Left forelimb (tissue), 1 donor: ENCODE data around the gene CPA3.

ENCODE experiments used
- DNase-seq: peaks from one replicate; pipeline ENCODE4 v3.0.0-alpha.2; 2018; ENCODE audit warnings: low spot score

Gene CPA3, protein sequence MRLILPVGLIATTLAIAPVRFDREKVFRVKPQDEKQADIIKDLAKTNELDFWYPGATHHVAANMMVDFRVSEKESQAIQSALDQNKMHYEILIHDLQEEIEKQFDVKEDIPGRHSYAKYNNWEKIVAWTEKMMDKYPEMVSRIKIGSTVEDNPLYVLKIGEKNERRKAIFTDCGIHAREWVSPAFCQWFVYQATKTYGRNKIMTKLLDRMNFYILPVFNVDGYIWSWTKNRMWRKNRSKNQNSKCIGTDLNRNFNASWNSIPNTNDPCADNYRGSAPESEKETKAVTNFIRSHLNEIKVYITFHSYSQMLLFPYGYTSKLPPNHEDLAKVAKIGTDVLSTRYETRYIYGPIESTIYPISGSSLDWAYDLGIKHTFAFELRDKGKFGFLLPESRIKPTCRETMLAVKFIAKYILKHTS

DNA sequence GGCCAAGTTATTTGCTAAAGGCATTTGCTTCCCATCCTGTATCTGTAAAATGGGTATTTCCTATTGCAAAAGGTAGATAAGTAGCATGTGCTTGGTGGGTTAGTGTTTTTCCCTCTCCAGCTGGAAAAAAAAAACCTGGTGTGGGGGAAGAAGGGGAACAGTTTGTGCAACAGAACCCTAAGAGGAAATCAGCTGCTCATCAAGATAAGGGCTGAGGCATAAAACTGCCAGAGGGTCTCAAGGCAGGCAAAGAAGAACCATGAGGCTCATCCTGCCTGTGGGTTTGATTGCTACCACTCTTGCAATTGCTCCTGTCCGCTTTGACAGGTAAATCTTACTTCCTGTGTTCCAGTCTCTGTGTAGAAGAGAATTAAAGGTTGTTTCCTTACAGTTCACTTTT lies at the start of gene CPA3:
Gene CPA3 (plus strand): TSS at position 248 of the 400 bp plus-strand sequence. CDS start 12 bp downstream, at position 260.
- DNase-seq = no peak

DNA sequence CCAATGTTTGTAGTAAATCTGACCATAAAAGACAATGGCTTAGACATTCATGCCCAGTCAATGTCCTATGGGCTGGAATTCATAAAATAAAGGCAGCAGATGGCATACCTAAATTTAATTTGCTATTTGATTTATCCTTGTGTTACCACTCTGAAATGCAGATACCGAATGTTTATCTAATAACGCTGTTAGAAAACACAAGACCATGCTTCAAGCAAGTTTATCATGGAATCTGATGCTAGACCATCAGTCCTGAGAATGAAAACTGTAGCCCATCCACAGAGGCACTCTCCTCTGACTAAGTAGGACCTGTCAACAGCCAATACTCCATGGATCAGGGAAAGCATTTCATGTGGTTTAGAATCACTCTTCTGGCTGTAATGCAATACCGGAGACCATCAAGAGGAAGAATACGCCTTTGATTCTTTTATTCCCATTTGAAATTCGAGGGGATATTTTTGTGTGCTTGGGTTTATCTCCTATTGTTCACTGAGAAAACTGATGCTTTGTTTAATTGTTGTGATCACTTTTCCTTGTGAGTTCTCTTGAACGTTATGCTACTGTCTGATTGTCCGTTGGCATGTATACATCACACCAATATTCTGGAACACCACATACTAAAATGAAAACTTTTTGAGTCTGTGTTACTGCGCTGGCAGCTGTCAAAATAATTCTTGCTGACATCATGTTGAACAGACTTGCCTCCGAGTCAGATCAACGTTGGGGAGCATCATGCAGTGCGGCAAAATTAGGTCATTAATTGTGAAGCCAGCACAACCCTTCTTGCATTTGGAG lies 49.6 kb upstream of the CPA3 start:
- DNase-seq = no peak

DNA sequence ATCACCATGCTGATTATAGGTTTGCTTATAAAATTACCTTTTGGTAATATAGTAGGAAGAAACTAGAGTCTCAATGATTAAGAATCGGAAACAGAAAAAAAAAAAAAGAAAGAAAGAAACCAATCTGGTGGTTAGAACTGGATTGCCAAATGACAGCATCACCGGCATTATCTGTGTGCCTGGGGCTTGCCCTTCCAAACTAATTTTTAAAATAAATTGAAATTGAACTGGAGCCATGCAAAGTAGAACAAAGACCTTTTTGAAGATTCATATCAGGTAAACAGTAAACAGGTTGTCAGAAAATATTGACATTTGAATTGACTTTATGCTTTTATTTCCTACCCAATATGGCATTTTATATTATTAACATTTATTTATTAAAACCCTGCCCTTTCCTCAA lies 48.7 kb upstream of the CPA3 start:
- DNase-seq = no peak

DNA sequence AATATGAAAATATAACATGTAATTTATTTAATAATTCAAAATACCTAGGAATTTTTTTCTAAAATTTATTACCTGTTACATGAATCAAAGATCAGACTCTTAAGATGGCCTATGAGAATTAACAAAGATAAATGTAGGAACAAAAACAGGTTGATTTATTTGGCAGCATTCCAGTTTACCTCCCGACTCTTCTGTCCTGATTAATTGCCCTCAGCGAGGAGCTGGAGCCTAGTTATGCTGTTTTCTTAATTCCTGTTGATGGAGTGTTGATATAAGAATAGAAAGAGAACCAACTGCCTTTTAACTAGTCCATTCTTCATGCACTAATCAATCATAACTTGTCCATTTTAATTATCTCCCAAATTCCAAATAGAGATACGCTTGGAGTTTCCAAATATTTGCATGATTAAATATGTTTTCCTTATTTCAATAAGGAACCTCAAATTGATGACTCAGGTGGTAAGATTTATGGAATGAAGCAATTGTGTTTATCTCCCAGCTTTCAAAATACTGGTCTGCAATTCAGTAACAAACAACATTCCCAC lies 48.0 kb upstream of the CPA3 start:
- no peak for DNase-seq

DNA sequence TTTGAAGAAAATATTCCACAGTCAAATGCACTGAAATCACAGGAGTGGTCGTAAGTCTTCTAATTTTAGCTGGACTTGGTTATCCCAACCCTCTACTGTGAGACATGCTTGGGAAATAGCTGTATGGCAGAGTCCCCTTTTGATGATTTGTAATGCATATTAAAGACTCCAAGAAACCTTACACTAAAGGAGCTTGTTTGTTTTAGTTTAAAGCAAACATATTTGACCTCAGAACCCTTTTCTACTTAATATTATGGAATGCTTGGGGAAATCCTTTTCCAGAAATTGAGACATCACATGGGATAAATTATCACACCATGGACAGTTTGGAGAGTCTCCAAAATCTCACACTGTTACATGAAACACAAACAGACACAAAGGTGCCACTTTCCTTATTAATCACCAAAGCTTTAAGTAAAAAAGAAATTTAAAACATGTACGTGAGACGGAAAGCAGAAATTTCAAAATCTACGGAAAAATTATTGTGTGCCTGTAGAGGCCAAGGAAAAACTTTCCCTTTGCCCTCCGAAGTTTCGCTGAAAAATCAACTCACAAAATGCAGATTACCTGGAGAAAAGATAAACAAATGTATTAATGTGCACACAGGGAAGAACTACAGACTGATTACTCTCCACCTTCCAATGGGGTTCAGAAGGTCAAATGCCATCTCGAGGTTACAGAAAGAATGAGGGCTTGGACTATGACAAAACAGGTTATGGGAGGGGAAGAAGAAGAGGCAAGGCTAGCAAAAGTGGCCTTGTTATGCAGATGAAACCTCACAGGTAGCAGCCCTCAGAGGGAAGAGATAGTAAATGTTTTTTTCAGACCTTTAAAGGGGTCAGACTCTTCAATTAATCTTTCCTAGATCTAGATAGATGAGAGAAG lies 44.5 kb upstream of the CPA3 start:
- DNase-seq = no peak

DNA sequence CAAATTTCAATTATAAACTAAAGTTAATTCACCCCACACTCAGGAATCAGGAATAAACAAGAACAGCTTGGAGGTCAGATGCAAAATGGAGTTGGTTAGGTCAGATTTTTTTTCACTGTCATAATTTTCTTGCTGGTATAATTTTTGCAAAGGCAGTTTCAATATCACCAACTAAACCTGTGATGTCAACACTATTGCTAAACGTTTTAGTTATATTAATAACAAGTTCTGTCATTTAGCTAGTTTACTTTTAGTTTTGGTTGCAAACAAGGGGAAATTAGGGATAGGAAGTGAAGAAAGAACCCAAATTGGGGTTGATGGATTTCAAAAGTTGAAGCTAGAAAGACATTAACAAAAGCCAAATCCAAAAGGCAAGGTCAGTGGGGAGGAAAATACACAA lies 42.1 kb upstream of the CPA3 start:
- no peak for DNase-seq

DNA sequence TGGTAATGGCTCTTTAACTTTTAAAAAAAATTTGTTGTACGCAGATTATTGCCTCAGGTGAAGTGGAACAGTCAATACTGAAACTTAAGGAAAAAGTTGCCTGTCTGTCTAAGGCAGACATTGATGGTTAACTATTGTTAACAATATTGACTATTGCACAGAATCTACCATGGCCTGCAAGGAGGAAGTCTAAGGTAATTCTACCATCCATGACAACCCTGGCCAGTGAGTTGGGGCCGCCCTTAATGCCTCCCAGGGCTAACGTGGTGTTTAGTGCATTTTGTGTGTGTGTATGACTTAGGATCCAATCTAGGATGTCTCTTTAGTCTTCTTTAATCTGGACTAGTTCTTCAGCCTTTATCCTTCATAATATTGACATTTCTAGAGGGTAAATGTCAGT lies 39.6 kb upstream of the CPA3 start:
- no peak for DNase-seq

DNA sequence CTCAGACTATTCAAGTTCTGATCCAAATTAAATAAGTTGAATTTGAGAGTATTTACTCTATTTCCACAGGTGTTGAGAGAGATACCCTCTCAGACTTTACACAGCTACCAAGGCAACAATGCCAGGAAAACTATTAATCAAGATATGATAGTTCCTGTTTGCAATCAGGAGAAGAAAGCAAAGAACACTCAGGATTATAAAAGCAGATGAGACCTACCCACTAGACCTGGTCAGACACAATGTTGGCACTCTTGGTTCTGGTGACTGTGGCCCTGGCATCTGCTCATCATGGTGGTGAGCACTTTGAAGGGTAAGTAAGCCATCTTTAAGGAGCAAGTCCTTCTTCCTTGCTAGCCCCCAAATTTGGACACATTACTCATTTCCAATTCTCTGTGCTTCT lies 37.5 kb upstream of the CPA3 start, which contains the start of gene CPB1:
Gene CPB1 (plus strand): TSS at position 227 of the 400 bp plus-strand sequence. CDS start 13 bp downstream, at position 240.
- DNase-seq = no peak

DNA sequence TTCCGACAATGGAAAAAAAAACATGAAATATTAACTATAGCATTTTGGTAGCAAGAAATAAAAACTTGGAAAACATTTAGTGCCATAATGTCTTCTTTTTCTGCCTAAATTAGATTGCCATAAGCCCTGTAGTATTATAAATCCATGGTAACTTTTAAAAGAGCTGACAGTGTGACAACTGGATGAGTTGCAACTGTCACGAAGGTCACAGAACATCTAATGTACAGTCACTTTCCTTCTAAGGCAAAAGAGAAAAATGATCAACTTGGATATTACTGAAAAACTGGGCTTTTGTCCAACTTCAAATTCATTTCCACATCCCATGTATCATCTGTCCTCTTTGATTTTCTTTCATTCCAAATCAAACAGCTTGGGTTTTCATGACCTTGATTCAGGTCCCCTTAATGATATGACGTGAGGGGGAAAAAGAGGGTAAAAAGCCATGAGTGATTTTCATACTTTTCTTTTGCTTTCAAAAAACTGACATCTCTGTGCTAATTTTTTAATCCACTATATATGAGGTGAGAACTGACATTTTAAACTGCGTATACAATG lies 36.9 kb upstream of the CPA3 start:
- no peak for DNase-seq

DNA sequence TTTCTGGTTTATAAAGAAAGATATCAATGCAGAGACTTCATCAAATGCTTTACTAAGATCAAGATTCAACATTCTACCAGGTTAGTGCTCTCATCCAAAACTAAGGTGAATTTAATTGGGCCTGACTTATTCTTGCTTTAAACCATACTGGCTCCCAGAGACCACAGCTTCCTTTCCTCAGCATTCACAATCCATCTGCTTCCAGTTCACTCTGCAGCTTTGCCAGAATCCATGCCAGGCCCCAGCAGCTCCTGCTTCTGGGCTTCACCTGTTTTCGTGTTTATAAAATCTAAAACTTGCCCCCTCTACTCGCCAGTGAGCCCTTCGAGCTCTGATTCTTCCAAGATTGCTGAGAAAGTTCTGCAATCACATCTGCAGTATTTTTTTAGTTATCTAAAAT lies 35.2 kb upstream of the CPA3 start:
- no peak for DNase-seq

DNA sequence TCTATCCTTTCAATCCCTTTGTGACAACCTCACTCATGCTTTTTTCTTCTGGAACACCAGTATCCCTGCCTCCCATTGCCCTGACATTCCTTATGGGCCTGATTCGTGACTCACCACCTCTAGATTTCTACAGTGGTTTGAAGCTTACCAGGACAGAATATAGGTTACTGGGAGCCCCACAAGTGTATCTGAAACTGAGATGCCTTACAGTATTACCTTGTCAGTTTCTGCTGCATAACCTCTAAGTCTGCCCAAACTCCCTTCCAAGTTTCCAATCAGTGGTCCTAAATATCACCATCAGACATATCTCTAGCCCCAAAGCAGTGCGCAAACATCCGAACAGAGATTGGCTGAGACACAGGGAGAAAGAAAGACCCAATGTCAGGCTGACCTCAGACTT lies 31.9 kb upstream of the CPA3 start:
- DNase-seq = no peak

DNA sequence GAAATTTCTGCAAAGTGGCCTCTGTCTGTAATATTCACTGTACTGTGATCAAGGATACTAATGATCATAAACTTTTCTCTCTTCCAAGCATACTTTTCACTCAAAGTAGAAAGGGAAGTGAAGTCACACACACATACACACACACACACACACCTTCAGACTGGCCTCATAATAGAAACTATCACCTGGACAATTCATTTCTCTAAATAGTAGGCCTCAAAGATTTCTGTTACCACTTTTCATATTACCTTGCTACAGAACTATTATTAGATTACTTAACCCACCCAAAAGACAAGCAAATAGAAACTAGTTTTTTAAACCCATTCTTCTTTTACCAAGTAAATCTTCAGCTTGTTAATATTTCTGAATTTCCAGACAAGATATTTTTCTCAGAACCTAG lies 25.3 kb upstream of the CPA3 start:
- no peak for DNase-seq

DNA sequence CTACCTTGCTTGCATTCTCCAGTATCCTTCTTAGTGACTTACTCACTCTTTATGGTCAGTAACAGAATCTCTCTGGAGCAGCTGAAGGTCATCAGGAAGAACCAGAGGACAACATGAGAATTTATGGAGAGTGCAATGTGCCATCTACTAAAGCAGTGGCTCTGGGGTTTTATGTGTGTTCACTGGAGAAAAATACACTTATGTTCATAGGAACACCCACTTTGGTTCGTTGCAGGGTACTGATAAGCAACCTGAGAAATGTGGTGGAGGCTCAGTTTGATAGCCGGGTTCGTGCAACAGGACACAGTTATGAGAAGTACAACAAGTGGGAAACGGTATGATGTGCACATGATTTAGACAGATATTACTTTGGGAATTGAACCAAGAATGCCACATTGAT lies 24.6 kb upstream of the CPA3 start:
- no peak for DNase-seq

DNA sequence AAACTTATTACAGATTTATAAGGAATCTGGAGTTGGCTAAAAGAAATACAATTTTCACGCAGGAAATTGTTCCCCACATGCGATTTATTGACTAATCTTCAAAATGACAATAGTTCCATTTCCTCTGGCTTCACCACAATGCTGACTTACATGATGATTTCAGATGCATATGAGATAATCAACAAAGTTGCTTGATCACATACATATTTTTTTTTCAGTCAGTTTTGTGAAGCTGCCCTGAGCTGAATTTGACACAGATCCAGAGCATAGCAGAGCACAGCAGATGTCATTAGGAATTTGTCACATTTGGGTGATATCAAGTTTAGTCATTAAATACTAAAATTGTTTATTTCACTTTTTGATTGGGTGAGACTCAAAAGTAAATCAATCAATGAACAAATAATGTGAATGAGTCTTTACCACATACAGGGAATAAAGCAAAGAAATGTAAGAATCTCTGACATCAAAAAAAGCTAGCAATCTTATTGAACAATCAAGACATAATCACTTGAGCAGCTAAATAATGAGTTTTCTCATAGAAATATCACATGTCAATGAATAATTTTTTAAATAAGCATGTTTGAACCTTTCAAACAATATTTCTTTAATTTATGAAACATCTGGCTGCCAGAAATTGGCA lies 19.2 kb upstream of the CPA3 start:
- DNase-seq = no peak

DNA sequence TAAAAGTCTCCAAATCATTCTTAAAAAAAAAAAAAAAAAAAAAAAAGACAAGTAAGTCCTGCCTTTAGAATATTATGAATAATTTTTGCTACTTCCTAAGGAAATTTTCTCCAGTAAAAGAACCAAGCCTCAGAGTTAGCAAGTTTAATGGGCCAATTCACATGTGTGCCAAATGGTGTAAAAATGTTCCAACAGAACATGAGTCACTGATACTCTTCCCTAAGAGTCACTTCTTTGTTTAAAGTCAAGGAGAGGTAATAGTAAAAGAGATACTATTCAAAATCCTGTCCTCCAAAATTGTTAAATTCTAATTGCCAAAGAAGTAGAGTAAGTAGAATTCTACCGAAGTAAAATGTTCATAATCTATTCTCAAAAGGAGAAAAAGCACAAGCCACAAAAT lies 17.7 kb upstream of the CPA3 start:
- no peak for DNase-seq

DNA sequence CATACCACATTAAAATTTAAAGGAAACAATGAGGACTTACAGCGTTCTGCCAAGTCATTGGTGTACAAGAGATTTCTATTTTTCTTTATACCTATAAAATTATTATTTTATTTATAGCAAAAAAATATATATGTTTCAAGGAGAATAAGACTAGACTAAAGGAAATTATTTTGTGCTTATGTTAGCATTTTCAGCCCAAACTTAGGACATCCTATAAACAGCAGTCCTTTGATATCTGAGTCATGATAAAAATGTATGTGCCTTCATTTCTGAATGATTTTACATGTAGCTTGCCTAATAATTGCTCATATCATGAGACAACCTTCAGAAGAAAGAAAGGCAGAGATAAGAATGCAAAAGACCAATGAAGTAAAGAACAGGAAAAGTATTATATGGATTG lies 16.7 kb upstream of the CPA3 start:
- DNase-seq = no peak

DNA sequence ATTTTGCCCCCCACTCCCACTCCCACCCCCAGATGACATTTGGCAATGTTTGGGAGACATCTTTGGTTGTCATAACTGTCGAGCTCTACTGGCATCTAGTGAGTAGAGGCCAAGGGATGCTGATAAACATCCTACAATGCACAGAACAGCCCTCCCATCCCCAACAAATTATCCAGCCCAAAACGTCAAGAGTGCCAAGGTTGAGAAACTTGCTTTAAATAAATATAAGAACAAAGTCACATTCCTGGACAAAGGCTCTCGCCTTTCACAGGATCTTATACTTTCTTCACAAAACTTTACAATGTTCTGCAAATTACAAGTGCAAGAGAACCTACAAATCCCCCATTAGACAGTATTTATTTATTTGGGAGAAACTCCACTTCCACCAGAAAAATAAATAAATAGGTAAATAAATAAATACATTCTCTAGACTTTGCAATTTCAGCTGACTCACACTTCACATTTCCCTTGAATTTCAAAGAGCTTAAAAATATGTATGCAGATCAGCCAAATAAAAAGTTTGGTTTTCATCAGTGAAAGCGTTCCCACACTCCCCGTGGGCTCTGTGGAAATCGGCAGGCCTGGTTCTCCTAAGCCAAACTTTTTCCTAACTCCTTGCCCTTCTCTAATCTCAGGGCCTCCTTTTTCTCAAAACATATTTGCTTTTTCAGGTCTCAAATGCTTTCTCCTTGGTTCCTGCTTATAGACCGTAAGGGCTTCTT lies 12.7 kb upstream of the CPA3 start:
- DNase-seq = no peak

DNA sequence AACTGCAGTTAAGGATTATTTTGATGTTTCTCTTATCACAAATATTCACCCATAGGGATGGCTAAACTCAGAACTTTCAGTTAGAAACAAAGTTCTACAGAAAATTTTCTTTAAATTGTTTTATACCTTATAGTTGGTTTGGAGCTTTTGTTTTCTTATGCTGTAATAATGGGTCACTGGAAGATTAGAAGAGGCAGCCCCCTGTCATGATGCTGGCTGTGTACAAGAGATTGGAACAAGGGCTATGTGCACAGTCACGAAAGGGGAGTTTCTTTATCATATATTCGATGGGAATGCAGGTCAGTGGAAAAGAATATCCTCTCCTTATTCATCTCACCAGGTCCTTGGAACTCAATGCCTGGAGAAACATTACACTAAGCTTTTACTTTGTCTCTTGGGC lies 12.0 kb upstream of the CPA3 start:
- DNase-seq = no peak

DNA sequence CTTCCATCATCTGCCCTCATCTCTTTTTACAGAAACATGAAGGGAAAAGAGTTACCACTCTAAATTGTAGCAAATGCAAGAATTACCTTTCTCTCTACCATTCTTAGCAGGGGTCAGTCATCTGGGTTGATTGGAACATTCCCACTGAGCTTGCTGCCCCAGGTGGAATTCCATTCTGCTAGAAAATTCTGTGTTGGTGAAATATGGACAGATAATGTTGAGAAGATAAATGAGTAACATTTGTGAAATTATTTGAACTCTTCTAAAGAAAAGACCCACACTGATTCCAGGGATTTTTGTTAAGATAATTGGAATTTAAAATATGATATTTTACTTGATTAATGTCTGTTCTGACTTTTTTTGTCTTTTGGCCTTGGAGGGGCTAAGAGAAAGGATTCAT lies 11.0 kb upstream of the CPA3 start:
- no peak for DNase-seq

DNA sequence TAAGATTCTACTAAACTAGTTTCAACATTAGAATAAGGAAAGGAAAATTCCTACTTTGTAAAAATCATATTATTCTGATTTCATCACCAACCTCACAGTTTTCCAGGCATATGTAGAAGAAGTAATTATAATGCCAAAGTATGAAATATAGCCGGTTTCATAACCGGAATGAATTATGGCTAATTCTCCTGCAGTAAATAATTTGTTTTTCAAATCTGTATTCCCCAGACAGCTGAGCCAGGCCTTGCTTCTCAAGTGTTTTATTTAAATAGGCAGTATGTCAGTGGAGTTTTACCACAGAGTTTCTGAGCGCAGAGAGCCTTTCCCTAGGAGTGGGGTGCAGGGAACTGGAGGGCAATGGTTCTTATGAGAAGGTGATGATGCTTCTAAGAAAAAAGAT lies 8.7 kb upstream of the CPA3 start:
- no peak for DNase-seq

DNA sequence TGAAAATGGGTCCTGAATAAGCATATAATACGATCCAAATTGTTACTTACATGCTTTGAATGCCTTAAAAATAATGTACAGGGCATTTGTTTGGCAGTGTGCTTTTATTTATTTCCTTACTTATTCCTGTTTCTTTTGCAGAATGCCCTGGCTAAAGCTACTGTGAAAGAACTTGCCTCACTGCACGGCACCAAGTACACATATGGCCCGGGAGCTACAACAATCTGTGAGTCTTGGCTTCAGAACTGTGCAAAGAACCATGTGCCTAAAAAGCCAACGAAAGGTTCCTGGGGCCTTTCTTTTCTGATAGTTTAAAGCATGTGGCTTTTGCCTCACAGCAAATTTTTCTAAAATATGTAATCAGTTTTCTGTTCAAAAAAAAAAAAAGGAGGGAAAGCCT lies 7.8 kb upstream of the CPA3 start:
- DNase-seq = no peak
